Thyroid gland (tissue), 4 donors: ENCODE data around the gene AIG1. TPM values are rescaled to one million over a fixed set of nuclear protein-coding genes. Genes with fewer than 3 reads are reported as not detected.

Experiments
- DNase-seq, 2 donors: peaks; one replicate each; pipeline ENCODE4 v3.0.0-alpha.2; 2019
- H3K27ac ChIP-seq, 3 donors: fragments of 200-600 bp; sonication (generic); 1 replicate in 2 of 3; 2 replicates in 1 of 3; pipeline ENCODE4 v1.5.1; 2016 to 2019; ENCODE audit warnings: mild to moderate bottlenecking in 1 of 3, moderate library complexity in 1 of 3
- H3K27me3 ChIP-seq: fragments of 200-600 bp; sonication (generic); one replicate; pipeline ENCODE4 v1.5.1; 2019
- H3K36me3 ChIP-seq, 2 donors: fragments of 200-600 bp; sonication (generic); one replicate each; pipeline ENCODE4 v1.5.1; 2016 to 2019
- H3K4me1 ChIP-seq, 2 donors: fragments of 200-600 bp; sonication (generic); one replicate each; pipeline ENCODE4 v1.5.1; 2017 to 2019
- H3K4me3 ChIP-seq, 3 donors: fragments of 200-600 bp; sonication (generic); replicated peaks in 1 of 3; 1 replicate in 2 of 3; 2 replicates in 1 of 3; pipeline ENCODE4 v1.5.1; 2016; ENCODE audit warnings: mild to moderate bottlenecking in 1 of 3
- H3K9me3 ChIP-seq: fragments of 200-600 bp; sonication (generic); one replicate; pipeline ENCODE4 v1.5.1; 2017
- CTCF ChIP-seq, 6 experiments: fragments of 200-600 bp in 3 of 6; fragments of 450-650 bp in 3 of 6; sonication (generic) in 3 of 6; IDR thresholded peaks; one replicate each; pipeline ENCODE4 v1.5.1; 2016 to 2019; ENCODE audit warnings: antibody characterized with exemption in 6 of 6, mild to moderate bottlenecking in 2 of 6, inconsistent platforms in 1 of 6, moderate library complexity in 1 of 6
- POLR2A ChIP-seq, 2 donors: fragments of 450-650 bp; IDR thresholded peaks; one replicate each; pipeline ENCODE4 v1.6.1; 2017; ENCODE audit warnings: antibody characterized with exemption in 2 of 2, mild to moderate bottlenecking in 2 of 2, moderate library complexity in 1 of 2
- WGBS, 2 donors: methylation state at CpG; one replicate each; pipeline ENCODE4 v1.1.5; 2017; 5-methylcytosine and 5-hydroxymethylcytosine counted together
- intact Hi-C: fragments of 100-400 bp; cut with DNase I; formaldehyde crosslinking; loops from one replicate; pipeline ENCODE4 v1.15.1; 2023
- total RNA-seq, 4 donors: library from RNA; depleted of rRNA; stranded (reverse); fragments of >200 nt; gene quantifications; one replicate each; pipeline ENCODE4 v1.2.3, GENCODE V29; 2016

AIG1 gene
- total RNA-seq, 4 donors from 2014 or later = 57.8 to 101 (median 77.0) TPM

DNA sequence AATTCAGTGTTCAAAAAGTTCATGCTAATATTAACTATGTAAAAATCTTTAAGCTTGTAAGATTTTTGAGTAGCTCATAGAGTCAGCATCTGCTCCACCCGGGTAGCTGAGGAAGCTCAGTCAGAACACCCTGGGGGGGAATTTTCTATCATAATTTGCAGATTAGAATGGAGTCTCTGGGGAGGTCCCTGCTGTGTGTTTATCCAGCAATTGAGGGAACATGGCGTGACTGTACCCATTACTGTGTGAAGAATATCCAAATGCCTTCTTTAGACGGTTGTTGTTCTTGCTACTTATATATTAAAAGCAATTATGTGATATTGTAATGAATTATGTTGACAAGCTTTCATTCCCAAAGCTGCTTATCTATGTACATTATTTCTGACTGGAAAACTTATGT, 64.8 kb downstream of the AIG1 start:
- no peaks in the 10 kb centered on the region for H3K9me3 ChIP-seq
- no peak for DNase-seq
- WGBS, 2 donors = 84 to 89% methylated on average over 3 of the region's 3 CpGs
- H3K27me3 ChIP-seq = no peaks in the 10 kb centered on the region
- H3K27ac ChIP-seq = no peak overlapping the region
- no peak overlapping the region for H3K4me3 ChIP-seq
- no peaks in the 10 kb centered on the region for H3K36me3 ChIP-seq
- H3K4me1 ChIP-seq = no peaks in the 10 kb centered on the region
- no peak for TF ChIP-seq POLR2A (IDR thresholded peaks at IDR 0.05)
- no peak for TF ChIP-seq CTCF (IDR thresholded peaks at IDR 0.05)
- intact Hi-C loops = no loop called here

- no peak for DNase-seq
- intact Hi-C loops = no loop called here
- Histone ChIP-seq H3K27me3 (no peaks in the 10 kb centered on the region), H3K36me3 (no peaks in the 10 kb centered on the region), H3K4me3 (no peak overlapping the region), H3K27ac (no peak overlapping the region), H3K9me3 (no peaks in the 10 kb centered on the region), H3K4me1 (no peaks in the 10 kb centered on the region)
- TF ChIP-seq POLR2A (IDR thresholded peaks at IDR 0.05) (no peak), CTCF (IDR thresholded peaks at IDR 0.05) (no peak)
- 92 to 93% methylated on average over 12 of the region's 12 CpGs for WGBS, 2 donors
Observed at GRCh38 chr6:143125864-143126573, 65.3 kb downstream of the AIG1 start.

DNA sequence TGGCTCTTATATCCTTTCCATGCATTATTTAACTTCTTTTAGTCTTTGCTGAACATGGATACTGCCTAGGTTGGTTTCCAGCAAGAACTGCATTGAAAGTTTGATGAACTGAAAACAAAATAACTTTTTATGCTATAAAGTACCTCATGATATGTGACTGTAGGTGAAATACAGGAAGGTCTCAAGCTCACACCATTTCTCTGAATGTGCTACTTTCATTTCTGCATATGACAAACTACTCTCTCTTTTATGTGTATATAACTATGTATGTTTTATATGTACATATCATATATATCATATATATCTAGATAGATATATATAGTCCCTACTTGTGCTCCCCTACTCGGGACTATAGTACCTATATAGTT, 65.9 kb downstream of the AIG1 start:
- no peak overlapping the region for H3K4me3 ChIP-seq
- no peaks in the 10 kb centered on the region for H3K9me3 ChIP-seq
- WGBS, 2 donors = 92 to 97% methylated on average over 1 of the region's 1 CpG
- DNase-seq = no peak
- H3K36me3 ChIP-seq = no peaks in the 10 kb centered on the region
- no peak overlapping the region for H3K27ac ChIP-seq
- H3K27me3 ChIP-seq = no peaks in the 10 kb centered on the region
- intact Hi-C loops = no loop called here
- TF ChIP-seq CTCF (IDR thresholded peaks at IDR 0.05) (no peak), POLR2A (IDR thresholded peaks at IDR 0.05) (no peak)
- no peaks in the 10 kb centered on the region for H3K4me1 ChIP-seq

DNA sequence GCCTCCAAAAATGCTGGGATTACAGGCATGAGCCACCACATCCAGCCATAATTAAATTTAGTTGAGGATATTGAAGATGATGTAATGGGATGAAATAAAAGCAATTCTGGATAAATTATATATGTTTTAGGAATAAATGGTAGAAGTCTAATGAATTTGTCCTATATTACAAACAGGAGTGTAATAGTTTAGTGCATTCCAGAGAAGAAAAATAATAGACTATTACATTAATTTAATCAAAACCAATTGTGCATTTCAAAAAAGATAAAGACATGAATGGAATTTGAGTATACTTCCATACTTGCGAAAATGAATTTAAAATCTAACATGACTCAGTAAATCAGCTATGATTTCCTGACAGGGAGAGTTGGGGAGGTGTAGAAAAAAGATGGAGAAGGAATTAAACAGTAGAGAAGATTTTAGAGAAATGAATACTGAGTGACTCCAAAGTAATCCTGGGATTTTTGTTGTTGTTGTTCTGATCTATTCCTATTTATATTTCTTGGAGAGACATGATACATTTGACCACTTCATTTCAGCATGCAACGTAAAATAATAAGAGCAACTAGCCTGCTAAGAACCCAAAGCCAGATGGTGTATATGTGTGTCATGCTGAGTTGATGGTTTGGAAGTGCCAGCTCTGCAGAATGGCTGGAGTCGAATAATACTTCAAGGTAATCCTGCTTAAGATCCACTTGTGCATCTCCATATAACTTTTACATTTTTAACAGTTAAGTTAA, 67.4 kb downstream of the AIG1 start:
- H3K4me1 ChIP-seq = no peaks in the 10 kb centered on the region
- TF ChIP-seq POLR2A (IDR thresholded peaks at IDR 0.05) (no peak), CTCF (IDR thresholded peaks at IDR 0.05) (no peak)
- no peaks in the 10 kb centered on the region for H3K9me3 ChIP-seq
- DNase-seq = no peak
- H3K27me3 ChIP-seq = no peaks in the 10 kb centered on the region
- H3K36me3 ChIP-seq = no peaks in the 10 kb centered on the region
- no peak overlapping the region for H3K4me3 ChIP-seq
- WGBS, 2 donors = 94 to 96% methylated on average over 3 of the region's 3 CpGs
- no peak overlapping the region for H3K27ac ChIP-seq
- intact Hi-C loops = no loop called here

GRCh38 chr6:143128681-143129015, 68.0 kb downstream of the AIG1 start:
- intact Hi-C loops = no loop called here
- no peaks in the 10 kb centered on the region for H3K27me3 ChIP-seq
- DNase-seq = no peak
- no peaks in the 10 kb centered on the region for H3K4me1 ChIP-seq
- H3K9me3 ChIP-seq = no peaks in the 10 kb centered on the region
- no peak for TF ChIP-seq CTCF (IDR thresholded peaks at IDR 0.05)
- TF ChIP-seq POLR2A (IDR thresholded peaks at IDR 0.05) = no peak
- no peaks in the 10 kb centered on the region for H3K36me3 ChIP-seq
- H3K4me3 ChIP-seq = no peak overlapping the region
- H3K27ac ChIP-seq = no peak overlapping the region
